ENCODE measurements around the gene ASAP2.
A peak's percentile ranks its signal among the peaks of the same experiment; 100 is the strongest.
"Not testable (repeated sequence)": the region's sequence is repeated elsewhere in the genome, so short reads cannot be mapped to it uniquely, and the experiment has no call there.

ASAP2 gene

GRCh38 chr2:9211496-9211895 lies 4.9 kb downstream of the ASAP2 start:
- Histone ChIP-seq H3K9ac (ENCODE audit: low read depth in 1 of 2, low read length in 2 of 2) (peak overlapping the region; percentile 14 to 25), H3K4me1 (ENCODE audit: control insufficient read depth in 2 of 2, insufficient read depth in 2 of 2, low read length in 2 of 2) (peaks cover 51 to 57% of the 10 kb centered on the region in 2 donors), H3K27ac (ENCODE audit: low read depth in 2 of 2, low read length in 2 of 2) (peak overlapping the region; percentile 91 to 92)

GRCh38 chr2:9212010-9212635 lies 5.5 kb downstream of the ASAP2 start:
- Histone ChIP-seq H3K27me3 (ENCODE audit: control insufficient read depth in 2 of 2, insufficient read depth in 2 of 2, low read length in 2 of 2) (peaks cover 0 to 3% of the 10 kb centered on the region in 2 donors), H3K36me3 (ENCODE audit: control insufficient read depth in 2 of 2, insufficient read depth in 2 of 2, low read length in 2 of 2) (peaks cover 1 to 2% of the 10 kb centered on the region in 2 donors), H3K4me3 (ENCODE audit: low read length in 2 of 2) (peak overlapping the region; percentile 34 to 50), H3K4me1 (ENCODE audit: control insufficient read depth in 2 of 2, insufficient read depth in 2 of 2, low read length in 2 of 2) (peaks cover 51 to 57% of the 10 kb centered on the region in 2 donors), H3K27ac (ENCODE audit: low read depth in 2 of 2, low read length in 2 of 2) (peak overlapping the region; percentile 91 to 92), H3K9me3 (ENCODE audit: control insufficient read depth in 2 of 2, low read length in 2 of 2) (no peaks in the 10 kb centered on the region), H3K9ac (ENCODE audit: low read depth in 1 of 2, low read length in 2 of 2) (peak overlapping the region; percentile 19 to 34)

More at GRCh38 chr2:9211496-9211895, 4.9 kb downstream of the ASAP2 start:
- Histone ChIP-seq H3K9me3 (ENCODE audit: control insufficient read depth in 2 of 2, low read length in 2 of 2) (no peaks in the 10 kb centered on the region), H3K4me3 (ENCODE audit: low read length in 2 of 2) (no peak overlapping the region), H3K36me3 (ENCODE audit: control insufficient read depth in 2 of 2, insufficient read depth in 2 of 2, low read length in 2 of 2) (no peaks in the 10 kb centered on the region), H3K27me3 (ENCODE audit: control insufficient read depth in 2 of 2, insufficient read depth in 2 of 2, low read length in 2 of 2) (peaks cover 0 to 3% of the 10 kb centered on the region in 2 donors)

GRCh38 chr2:9212661-9213411 lies 6.2 kb downstream of the ASAP2 start:
- peaks cover 51 to 56% of the 10 kb centered on the region in 2 donors for H3K4me1 ChIP-seq (ENCODE audit: control insufficient read depth in 2 of 2, insufficient read depth in 2 of 2, low read length in 2 of 2)
- peak overlapping the region in 1 of 2 donors; percentile 34 for H3K9ac ChIP-seq (ENCODE audit: low read depth in 1 of 2, low read length in 2 of 2)
- H3K4me3 ChIP-seq (ENCODE audit: low read length in 2 of 2) = peak overlapping the region; percentile 34 to 50
- H3K9me3 ChIP-seq (ENCODE audit: control insufficient read depth in 2 of 2, low read length in 2 of 2) = no peaks in the 10 kb centered on the region
- peaks cover 2 to 3% of the 10 kb centered on the region in 2 donors for H3K36me3 ChIP-seq (ENCODE audit: control insufficient read depth in 2 of 2, insufficient read depth in 2 of 2, low read length in 2 of 2)
- peak overlapping the region; percentile 91 to 92 for H3K27ac ChIP-seq (ENCODE audit: low read depth in 2 of 2, low read length in 2 of 2)
- peaks cover 0 to 3% of the 10 kb centered on the region in 2 donors for H3K27me3 ChIP-seq (ENCODE audit: control insufficient read depth in 2 of 2, insufficient read depth in 2 of 2, low read length in 2 of 2)

GRCh38 chr2:9213477-9214051 lies 7.0 kb downstream of the ASAP2 start:
- Histone ChIP-seq H3K27me3 (ENCODE audit: control insufficient read depth in 2 of 2, insufficient read depth in 2 of 2, low read length in 2 of 2) (peaks cover 0 to 3% of the 10 kb centered on the region in 2 donors), H3K9me3 (ENCODE audit: control insufficient read depth in 2 of 2, low read length in 2 of 2) (no peaks in the 10 kb centered on the region), H3K4me3 (ENCODE audit: low read length in 2 of 2) (no peak overlapping the region), H3K4me1 (ENCODE audit: control insufficient read depth in 2 of 2, insufficient read depth in 2 of 2, low read length in 2 of 2) (peaks cover 48 to 52% of the 10 kb centered on the region in 2 donors), H3K36me3 (ENCODE audit: control insufficient read depth in 2 of 2, insufficient read depth in 2 of 2, low read length in 2 of 2) (peaks cover 5 to 6% of the 10 kb centered on the region in 2 donors), H3K27ac (ENCODE audit: low read depth in 2 of 2, low read length in 2 of 2) (peak overlapping the region; percentile 91 to 92), H3K9ac (ENCODE audit: low read depth in 1 of 2, low read length in 2 of 2) (peak overlapping the region in 1 of 2 donors; percentile 34)

GRCh38 chr2:9214873-9215272 lies 8.3 kb downstream of the ASAP2 start:
- Histone ChIP-seq H3K27me3 (ENCODE audit: control insufficient read depth in 2 of 2, insufficient read depth in 2 of 2, low read length in 2 of 2) (no peaks in the 10 kb centered on the region), H3K36me3 (ENCODE audit: control insufficient read depth in 2 of 2, insufficient read depth in 2 of 2, low read length in 2 of 2) (peaks cover 5 to 6% of the 10 kb centered on the region in 2 donors), H3K4me1 (ENCODE audit: control insufficient read depth in 2 of 2, insufficient read depth in 2 of 2, low read length in 2 of 2) (peaks cover 40 to 42% of the 10 kb centered on the region in 2 donors), H3K9ac (ENCODE audit: low read depth in 1 of 2, low read length in 2 of 2) (no peak overlapping the region), H3K27ac (ENCODE audit: low read depth in 2 of 2, low read length in 2 of 2) (no peak overlapping the region), H3K9me3 (ENCODE audit: control insufficient read depth in 2 of 2, low read length in 2 of 2) (no peaks in the 10 kb centered on the region), H3K4me3 (ENCODE audit: low read length in 2 of 2) (no peak overlapping the region)

- Histone ChIP-seq H3K4me3 (ENCODE audit: low read length in 2 of 2) (no peak overlapping the region), H3K9ac (ENCODE audit: low read depth in 1 of 2, low read length in 2 of 2) (no peak overlapping the region), H3K27ac (ENCODE audit: low read depth in 2 of 2, low read length in 2 of 2) (no peak overlapping the region), H3K36me3 (ENCODE audit: control insufficient read depth in 2 of 2, insufficient read depth in 2 of 2, low read length in 2 of 2) (peaks cover 5 to 6% of the 10 kb centered on the region in 2 donors), H3K27me3 (ENCODE audit: control insufficient read depth in 2 of 2, insufficient read depth in 2 of 2, low read length in 2 of 2) (no peaks in the 10 kb centered on the region), H3K9me3 (ENCODE audit: control insufficient read depth in 2 of 2, low read length in 2 of 2) (no peaks in the 10 kb centered on the region), H3K4me1 (ENCODE audit: control insufficient read depth in 2 of 2, insufficient read depth in 2 of 2, low read length in 2 of 2) (peaks cover 33 to 34% of the 10 kb centered on the region in 2 donors)
Observed at GRCh38 chr2:9215680-9216079, 9.1 kb downstream of the ASAP2 start.

- not testable (repeated sequence) for H3K27ac ChIP-seq (ENCODE audit: low read depth in 2 of 2, low read length in 2 of 2); H3K9me3 ChIP-seq (ENCODE audit: control insufficient read depth in 2 of 2, low read length in 2 of 2); H3K9ac ChIP-seq (ENCODE audit: low read depth in 1 of 2, low read length in 2 of 2); H3K27me3 ChIP-seq (ENCODE audit: control insufficient read depth in 2 of 2, insufficient read depth in 2 of 2, low read length in 2 of 2); H3K4me3 ChIP-seq (ENCODE audit: low read length in 2 of 2); H3K36me3 ChIP-seq (ENCODE audit: control insufficient read depth in 2 of 2, insufficient read depth in 2 of 2, low read length in 2 of 2)
- peaks cover 30 to 31% of the 10 kb centered on the region in 2 donors for H3K4me1 ChIP-seq (ENCODE audit: control insufficient read depth in 2 of 2, insufficient read depth in 2 of 2, low read length in 2 of 2)
Observed at GRCh38 chr2:9216143-9216542, 9.5 kb downstream of the ASAP2 start.

- Histone ChIP-seq H3K9me3 (ENCODE audit: control insufficient read depth in 2 of 2, low read length in 2 of 2) (no peaks in the 10 kb centered on the region), H3K9ac (ENCODE audit: low read depth in 1 of 2, low read length in 2 of 2) (no peak overlapping the region), H3K27ac (ENCODE audit: low read depth in 2 of 2, low read length in 2 of 2) (no peak overlapping the region), H3K27me3 (ENCODE audit: control insufficient read depth in 2 of 2, insufficient read depth in 2 of 2, low read length in 2 of 2) (no peaks in the 10 kb centered on the region), H3K4me3 (ENCODE audit: low read length in 2 of 2) (no peak overlapping the region), H3K4me1 (ENCODE audit: control insufficient read depth in 2 of 2, insufficient read depth in 2 of 2, low read length in 2 of 2) (peaks cover 12 to 16% of the 10 kb centered on the region in 2 donors), H3K36me3 (ENCODE audit: control insufficient read depth in 2 of 2, insufficient read depth in 2 of 2, low read length in 2 of 2) (peaks cover 5 to 6% of the 10 kb centered on the region in 2 donors)
Observed at GRCh38 chr2:9217838-9218770, 11.5 kb downstream of the ASAP2 start.

- H3K9me3 ChIP-seq (ENCODE audit: control insufficient read depth in 2 of 2, low read length in 2 of 2) = no peaks in the 10 kb centered on the region
- H3K27me3 ChIP-seq (ENCODE audit: control insufficient read depth in 2 of 2, insufficient read depth in 2 of 2, low read length in 2 of 2) = no peaks in the 10 kb centered on the region
- H3K27ac ChIP-seq (ENCODE audit: low read depth in 2 of 2, low read length in 2 of 2) = no peak overlapping the region
- peaks cover 3 to 7% of the 10 kb centered on the region in 2 donors for H3K4me1 ChIP-seq (ENCODE audit: control insufficient read depth in 2 of 2, insufficient read depth in 2 of 2, low read length in 2 of 2)
- no peak overlapping the region for H3K9ac ChIP-seq (ENCODE audit: low read depth in 1 of 2, low read length in 2 of 2)
- H3K4me3 ChIP-seq (ENCODE audit: low read length in 2 of 2) = no peak overlapping the region
- peaks cover 5 to 6% of the 10 kb centered on the region in 2 donors for H3K36me3 ChIP-seq (ENCODE audit: control insufficient read depth in 2 of 2, insufficient read depth in 2 of 2, low read length in 2 of 2)
Observed at GRCh38 chr2:9219027-9219445, 12.4 kb downstream of the ASAP2 start.

Measured in mucosa of rectum (tissue), 2 donors.